C4-2B (cell line): ENCODE measurements around the gene LOXL3.

Experiments
- ZFX ChIP-seq: fragments of 450-650 bp; IDR thresholded peaks from 2 replicates; pipeline ENCODE4 v1.6.1; 2017
- TF ChIP-seq, protein P1 (sequence below): fragments of 450-650 bp; conservative IDR thresholded peaks from 2 replicates; pipeline ENCODE4 v1.5.1; 2017; ENCODE audit warnings: mild to moderate bottlenecking

DNA sequence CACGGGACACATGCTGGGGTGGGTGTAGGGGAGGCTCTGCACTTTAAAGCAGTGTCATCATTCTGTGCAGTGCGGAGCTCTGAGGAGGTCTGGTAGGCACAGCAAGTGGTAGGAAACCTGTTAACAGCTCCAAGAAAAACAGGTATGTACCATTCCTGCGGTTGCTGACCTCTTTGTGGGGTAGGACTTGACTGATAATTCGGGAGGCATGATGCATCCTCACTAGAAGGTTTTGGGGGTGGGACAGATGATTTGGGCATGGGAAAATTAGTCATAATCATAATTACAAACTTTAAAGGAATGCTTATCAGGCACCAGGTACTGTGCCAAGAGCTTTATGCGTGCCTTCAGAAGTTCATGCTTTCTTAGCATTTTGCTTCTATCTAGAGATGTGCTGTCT, 10.5 kb upstream of the LOXL3 start:
- TF ChIP-seq, protein P1, sequence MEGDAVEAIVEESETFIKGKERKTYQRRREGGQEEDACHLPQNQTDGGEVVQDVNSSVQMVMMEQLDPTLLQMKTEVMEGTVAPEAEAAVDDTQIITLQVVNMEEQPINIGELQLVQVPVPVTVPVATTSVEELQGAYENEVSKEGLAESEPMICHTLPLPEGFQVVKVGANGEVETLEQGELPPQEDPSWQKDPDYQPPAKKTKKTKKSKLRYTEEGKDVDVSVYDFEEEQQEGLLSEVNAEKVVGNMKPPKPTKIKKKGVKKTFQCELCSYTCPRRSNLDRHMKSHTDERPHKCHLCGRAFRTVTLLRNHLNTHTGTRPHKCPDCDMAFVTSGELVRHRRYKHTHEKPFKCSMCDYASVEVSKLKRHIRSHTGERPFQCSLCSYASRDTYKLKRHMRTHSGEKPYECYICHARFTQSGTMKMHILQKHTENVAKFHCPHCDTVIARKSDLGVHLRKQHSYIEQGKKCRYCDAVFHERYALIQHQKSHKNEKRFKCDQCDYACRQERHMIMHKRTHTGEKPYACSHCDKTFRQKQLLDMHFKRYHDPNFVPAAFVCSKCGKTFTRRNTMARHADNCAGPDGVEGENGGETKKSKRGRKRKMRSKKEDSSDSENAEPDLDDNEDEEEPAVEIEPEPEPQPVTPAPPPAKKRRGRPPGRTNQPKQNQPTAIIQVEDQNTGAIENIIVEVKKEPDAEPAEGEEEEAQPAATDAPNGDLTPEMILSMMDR, result no peak
- no peak for TF ChIP-seq ZFX
